K562 (cell line): ENCODE results near the gene ERF. TPM values are rescaled to one million over a fixed set of nuclear protein-coding genes. Genes with fewer than 3 reads are reported as not detected.

Experiments used
- ATAC-seq: fragments of 200-7000 bp; cut with Tn5 transposase; 3 replicates; pipeline ENCODE4 v1.9.1; 2020; ENCODE audit warnings: moderate library complexity
- BruUV-seq: library from RNA; stranded (reverse); fragments of 400-500 nt; replicated peaks from 2 replicates; lab custom pipeline; 2021; lab: Mats Ljungman, UMichigan
- CTCF ChIA-PET: fragments of 300-600 bp; formaldehyde crosslinking; extraction: SDS; loops from one replicate; lab custom pipeline; 2021; ENCODE audit warnings: low intra/inter-chr PET ratio; lab: Yijun Ruan, JAX
- POLR2A ChIA-PET: fragments of 300-600, 350-650 bp; sonication (Branson Sonifier 250); formaldehyde crosslinking; extraction: SDS; loops from one replicate; lab custom pipeline; 2021; ENCODE audit warnings: antibody characterized with exemption, inconsistent platforms; lab: Yijun Ruan, JAX
- DNase-seq, 4 experiments: peaks; one replicate each; pipeline versions ENCODE4 v3.0.0 to v3.0.0-alpha.2; 2011 to 2018; ENCODE audit warnings: low spot score in 3 of 4, mixed read lengths in 3 of 4; ENCODE audit errors: extremely low read depth in 1 of 4
- FAIRE-seq: peaks from 2 replicates; lab custom pipeline; 2011; peaks lifted over from hg19 to GRCh38; lab: Jason Lieb, UNC
- H2AFZ ChIP-seq: 2 replicates; pipeline ENCODE4 v1.6.0; 2011; ENCODE audit warnings: low read depth, low read length, control low read depth, inconsistent platforms
- H3K27ac ChIP-seq: fragments of 200-600 bp; 3 replicates; pipeline ENCODE4 v1.8.0; 2011; ENCODE audit warnings: low read depth, mild to moderate bottlenecking, control low read depth, inconsistent platforms, low read length, moderate library complexity, mixed read lengths; ENCODE audit errors: extremely low read depth
- H3K27me3 ChIP-seq, 2 experiments: fragments of 300-600 bp in 1 of 2; 2 replicates in 1 of 2; 3 replicates in 1 of 2; pipeline versions ENCODE4 v1.6.0 to v1.8.0; 2011; ENCODE audit warnings: inconsistent platforms in 2 of 2, low read length in 2 of 2, mild to moderate bottlenecking in 1 of 2, mixed read lengths in 1 of 2, moderate library complexity in 1 of 2; ENCODE audit not compliant: control insufficient read depth in 2 of 2, insufficient read depth in 2 of 2
- H3K36me3 ChIP-seq: fragments of 300-600 bp; 3 replicates; pipeline ENCODE4 v1.8.0; 2011; ENCODE audit warnings: mild to moderate bottlenecking, low read length, inconsistent platforms; ENCODE audit not compliant: control insufficient read depth, insufficient read depth
- H3K4me1 ChIP-seq, 2 experiments: fragments of 200-600 bp in 1 of 2; replicated peaks in 1 of 2; 2 replicates in 1 of 2; 3 replicates in 1 of 2; pipeline versions ENCODE4 v1.5.1 to v1.8.0; 2011; ENCODE audit warnings: inconsistent platforms in 2 of 2, low read length in 2 of 2, mild to moderate bottlenecking in 1 of 2, mixed read lengths in 1 of 2, moderate library complexity in 1 of 2; ENCODE audit not compliant: control insufficient read depth in 2 of 2, insufficient read depth in 2 of 2
- H3K4me2 ChIP-seq: 2 replicates; pipeline ENCODE4 v1.6.1; 2011; ENCODE audit warnings: low read length, control low read depth, inconsistent platforms, mixed read lengths; ENCODE audit not compliant: insufficient read depth
- H3K4me3 ChIP-seq: fragments of 200-600 bp; sonication (generic), shearing (Covaris generic); 2 replicates; pipeline ENCODE4 v1.5.1; 2016; ENCODE audit warnings: control low read depth, inconsistent platforms
- H3K79me2 ChIP-seq: fragments of 200-600 bp; 3 replicates; pipeline ENCODE4 v1.8.0; 2011; ENCODE audit warnings: low read length, inconsistent platforms; ENCODE audit not compliant: control insufficient read depth, insufficient read depth
- H3K9ac ChIP-seq, 2 experiments: 2 replicates each; pipeline versions ENCODE4 v1.6.0 to v1.6.1; 2011; ENCODE audit warnings: low read depth in 2 of 2, low read length in 2 of 2, control low read depth in 1 of 2, inconsistent platforms in 1 of 2, mild to moderate bottlenecking in 1 of 2, mixed read lengths in 1 of 2; ENCODE audit not compliant: insufficient read depth in 1 of 2
- H3K9me1 ChIP-seq: one replicate; pipeline ENCODE4 v1.6.0; 2011; ENCODE audit warnings: inconsistent platforms, mild to moderate bottlenecking, low read length, moderate library complexity; ENCODE audit not compliant: control insufficient read depth, insufficient read depth
- H3K9me3 ChIP-seq: replicated peaks from 2 replicates; pipeline ENCODE4 v1.5.1; 2011; ENCODE audit warnings: low read depth, low read length, inconsistent platforms; ENCODE audit not compliant: control insufficient read depth, insufficient read depth
- H4K20me1 ChIP-seq: replicated peaks from 2 replicates; pipeline ENCODE4 v1.6.1; 2011; ENCODE audit warnings: low read length, inconsistent platforms, mixed read lengths; ENCODE audit not compliant: control insufficient read depth, insufficient read depth
- DPF2 ChIP-seq: fragments of 450-650 bp; IDR thresholded peaks from 2 replicates; pipeline ENCODE4 v1.6.1; 2016
- ETV5 ChIP-seq: sonication (generic); formaldehyde crosslinking; IDR thresholded peaks from 2 replicates; pipeline ENCODE4 v1.4.0; 2020; ENCODE audit warnings: low read depth, mild to moderate bottlenecking, missing genetic modification reagents
- FOSL1 ChIP-seq: fragments of 200-800 bp; sonication (Bioruptor generic); conservative IDR thresholded peaks from 2 replicates; pipeline ENCODE4 v1.6.1; 2016; ENCODE audit warnings: missing genetic modification characterization, missing compliant biosample characterization
- GATA2 ChIP-seq: sonication (generic); formaldehyde crosslinking; IDR thresholded peaks from 2 replicates; pipeline ENCODE4 v1.4.0; 2020; ENCODE audit warnings: mild to moderate bottlenecking, missing genetic modification reagents
- MAZ ChIP-seq, 2 experiments: fragments of 450-650 bp in 1 of 2; sonication (generic) in 1 of 2; formaldehyde crosslinking; IDR thresholded peaks in 1 of 2; conservative IDR thresholded peaks in 1 of 2; 2 replicates each; pipeline versions ENCODE4 v1.4.0 to v1.5.0; 2020; ENCODE audit warnings: mild to moderate bottlenecking in 1 of 2, missing genetic modification reagents in 1 of 2
- MEIS2 ChIP-seq: fragments of 450-650 bp; IDR thresholded peaks from 2 replicates; pipeline ENCODE4 v1.6.1; 2014; ENCODE audit warnings: mild to moderate bottlenecking; ENCODE audit not compliant: partially characterized antibody
- MYNN ChIP-seq, 2 experiments: sonication (generic); formaldehyde crosslinking in 1 of 2; IDR thresholded peaks; 2 replicates each; pipeline versions ENCODE4 v1.5.0 to v1.6.1; 2016 to 2020; ENCODE audit warnings: antibody characterized with exemption in 1 of 2, missing genetic modification reagents in 1 of 2
- RBFOX2 ChIP-seq: fragments of 200-400 bp; formaldehyde crosslinking; IDR thresholded peaks from 2 replicates; pipeline ENCODE4 v1.6.1; 2017; ENCODE audit warnings: low read depth, mild to moderate bottlenecking, low read length, moderate library complexity
- RFX1 ChIP-seq: fragments of 450-650 bp; IDR thresholded peaks from 2 replicates; pipeline ENCODE4 v1.6.1; 2016; ENCODE audit warnings: mild to moderate bottlenecking, moderate library complexity
- WGBS: fragments of 100-300 bp; shearing (Covaris generic); methylation state at CpG from one replicate; pipeline ENCODE4 v1.1.6; 2016; ENCODE audit warnings: low coverage, mixed read lengths; ENCODE audit not compliant: insufficient coverage; ENCODE audit errors: missing lambda C conversion rate; 5-methylcytosine and 5-hydroxymethylcytosine counted together
- in situ Hi-C: fragments of 300-500 bp; cut with MboI; formaldehyde crosslinking; loops from 4 replicates; pipeline ENCODE4 v1.15.0; 2018; ENCODE audit warnings: inconsistent platforms, mixed read lengths
- intact Hi-C: fragments of 100-400 bp; cut with micrococcal nuclease; formaldehyde crosslinking; loops from 2 replicates; pipeline ENCODE4 v1.14.2; 2022
- polyA plus RNA-seq, 8 experiments: library from polyadenylated mRNA; depleted of rRNA in 4 of 8; stranded (reverse) in 5 of 8; unstranded in 3 of 8; fragments of >200 nt; fragmentation: Nextera tagmentation in 2 of 8; fragmentation: Illumina TruSeq in 1 of 8; extraction: Ambion mirVana in 2 of 8; extraction: Trizol in 1 of 8; gene quantifications; 2 replicates each; pipeline versions ENCODE4 v1.2.1 to v1.2.3, GENCODE V29; 2011 to 2014; ENCODE audit warnings: inconsistent platforms in 1 of 8, missing spikeins in 1 of 8
- total RNA-seq, 7 experiments: library from RNA; depleted of rRNA in 6 of 7; stranded (reverse); fragments of >200 nt in 6 of 7; fragmentation: Illumina TruSeq in 2 of 7; extraction: Trizol in 2 of 7; gene quantifications; 2 replicates each; pipeline versions ENCODE4 v1.2.1 to v1.2.3, GENCODE V29; 2011 to 2021; ENCODE audit warnings: low replicate concordance in 1 of 7
- TF ChIP-seq, protein P1 (sequence below): fragments of 450-650 bp; formaldehyde crosslinking; IDR thresholded peaks from 2 replicates; pipeline ENCODE4 v1.4.0; 2022; ENCODE audit warnings: missing genetic modification characterization
- TF ChIP-seq, protein P2 (sequence below), 2 experiments: fragments of 450-650 bp in 1 of 2; sonication (generic) in 1 of 2; formaldehyde crosslinking; conservative IDR thresholded peaks; 2 replicates each; pipeline versions ENCODE4 v1.4.0 to v1.8.1; 2020 to 2022; ENCODE audit warnings: mild to moderate bottlenecking in 1 of 2, missing genetic modification reagents in 1 of 2
- TF ChIP-seq, protein P3 (sequence below): fragments of 250-450 bp; sonication (Bioruptor Pico); IDR thresholded peaks from 2 replicates; pipeline ENCODE4 v1.5.0; 2021
- TF ChIP-seq, protein P4 (sequence below): sonication (generic); IDR thresholded peaks from 2 replicates; pipeline ENCODE4 v1.6.1; 2016

The ERF gene
- total and polyA plus RNA-seq, 9 of the 15 experiments (the other 6 are each of a cell fraction or from before 2014, with no cell fraction given): 0.03 to 75.4 (median 27.0) TPM

DNA sequence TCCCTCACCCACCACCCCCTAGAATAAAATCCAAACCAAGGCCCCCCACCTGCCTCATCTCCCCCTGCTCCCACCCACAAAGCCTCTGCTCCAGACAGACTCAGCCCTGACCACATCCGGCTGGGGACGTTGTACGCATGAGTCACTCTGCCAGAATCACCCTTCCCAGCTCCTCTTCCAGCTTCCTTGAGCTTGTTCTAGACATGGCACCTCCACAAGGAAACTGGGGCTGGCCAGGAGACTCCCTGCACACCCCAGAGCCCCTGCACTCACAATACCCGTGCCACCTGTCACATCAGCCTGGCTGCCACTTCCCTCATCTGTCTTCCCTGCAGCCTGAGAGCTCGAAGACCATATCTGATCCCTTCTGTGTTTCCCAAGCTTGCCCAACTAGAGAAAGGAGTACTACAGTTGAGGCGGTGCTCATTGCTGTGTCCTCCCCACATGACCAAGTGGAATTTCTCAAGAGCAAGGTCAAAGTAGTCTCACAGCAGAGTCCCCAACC lies 47.1 kb downstream of the ERF start (continued):
- TF ChIP-seq, protein P1, sequence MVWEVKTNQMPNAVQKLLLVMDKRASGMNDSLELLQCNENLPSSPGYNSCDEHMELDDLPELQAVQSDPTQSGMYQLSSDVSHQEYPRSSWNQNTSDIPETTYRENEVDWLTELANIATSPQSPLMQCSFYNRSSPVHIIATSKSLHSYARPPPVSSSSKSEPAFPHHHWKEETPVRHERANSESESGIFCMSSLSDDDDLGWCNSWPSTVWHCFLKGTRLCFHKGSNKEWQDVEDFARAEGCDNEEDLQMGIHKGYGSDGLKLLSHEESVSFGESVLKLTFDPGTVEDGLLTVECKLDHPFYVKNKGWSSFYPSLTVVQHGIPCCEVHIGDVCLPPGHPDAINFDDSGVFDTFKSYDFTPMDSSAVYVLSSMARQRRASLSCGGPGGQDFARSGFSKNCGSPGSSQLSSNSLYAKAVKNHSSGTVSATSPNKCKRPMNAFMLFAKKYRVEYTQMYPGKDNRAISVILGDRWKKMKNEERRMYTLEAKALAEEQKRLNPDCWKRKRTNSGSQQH (CRISPR knock-in tag): 0 out of 2 replicates have a peak, but pooled peaks have one; percentile 6
- TF ChIP-seq ETV5 (CRISPR knock-in tag): peak; percentile 74; the same call in 1 of the 2 replicates
- TF ChIP-seq, all 486 proteins: peak for 46

DNA sequence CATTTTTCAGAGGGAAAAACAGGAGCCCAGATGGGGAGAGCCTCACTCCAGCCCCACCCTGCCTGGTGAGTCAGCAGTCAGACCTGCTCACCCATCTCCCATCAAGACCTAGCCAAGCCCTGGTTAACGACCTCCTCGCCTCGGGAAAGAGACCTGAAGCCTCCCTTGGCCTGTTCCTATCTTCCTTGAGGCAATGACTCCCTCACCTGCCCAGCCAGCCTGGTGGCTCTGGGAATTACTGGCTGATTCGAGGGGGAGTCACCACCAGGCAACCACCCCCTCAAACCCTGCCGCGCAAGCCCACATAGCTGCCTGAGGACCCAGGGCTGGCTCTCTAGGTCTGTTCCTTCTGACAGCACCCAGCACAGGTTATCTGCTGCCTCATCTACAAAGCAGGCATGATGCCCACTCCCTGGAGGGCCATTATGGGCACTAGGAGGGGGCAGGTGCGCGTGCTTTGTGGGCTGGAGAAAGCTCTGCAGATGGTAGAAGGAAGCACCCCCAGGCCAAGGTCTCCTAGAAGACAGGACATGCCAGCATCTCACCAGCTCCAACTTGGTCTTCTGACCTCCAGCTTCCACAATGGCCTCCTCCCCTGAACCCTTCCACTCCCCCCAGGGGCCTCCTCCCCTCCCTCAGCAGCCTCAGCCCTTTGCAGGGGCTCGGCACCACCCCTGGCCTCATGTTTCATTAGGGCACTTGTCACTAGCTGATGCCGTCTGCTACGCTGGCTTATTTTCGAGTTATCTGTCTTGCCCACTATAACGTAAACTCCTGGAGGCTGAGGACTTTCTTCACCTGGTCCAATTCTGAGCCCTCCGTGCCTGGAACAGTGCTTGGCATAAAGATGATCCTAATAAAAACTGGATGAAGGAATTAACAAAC lies 47.8 kb downstream of the ERF start:
- Histone ChIP-seq H3K4me3 (no peak overlapping the region), H3K4me1 (peaks cover 24 to 27% of the 10 kb centered on the region in 2 experiments), H3K27me3 (no peaks in the 10 kb centered on the region), H3K9me1 (no peaks in the 10 kb centered on the region), H3K9me3 (no peaks in the 10 kb centered on the region), H4K20me1 (no peaks in the 10 kb centered on the region; the same call in 1 of the 2 replicates), H3K9ac (peak overlapping the region; percentile 30 to 35; a peak in 3 of 4 replicates), H3K4me2 (peak overlapping the region; percentile 57), H3K27ac (peak overlapping the region; percentile 80), H2AFZ (no peak overlapping the region), H3K36me3 (peaks cover 94% of the 10 kb centered on the region), H3K79me2 (peaks cover 79% of the 10 kb centered on the region)
- BruUV-seq: TSS peak; percentile 12
- POLR2A ChIA-PET: interaction anchor here (0.7 to 1.5 kb wide), 3 partner anchors 9 to 129 kb away, joined by 3 to 6 read pairs (median 3); no protein-coding TSS in a partner anchor
- in situ Hi-C loops (no loop called here), intact Hi-C loops (no loop called here)
- ATAC-seq: peak; percentile 83
- CTCF ChIA-PET: interaction anchor here (0.6 kb wide), 1 partner anchor 14 kb away, joined by 4 read pairs; no protein-coding TSS in a partner anchor
- WGBS: 28% methylated on average over 12 of the region's 14 CpGs
- peak; percentile 49 to 78 (median 62) for DNase-seq
- FAIRE-seq: peak; percentile 97
- no peak for TF ChIP-seq RFX1
- TF ChIP-seq, protein P2, sequence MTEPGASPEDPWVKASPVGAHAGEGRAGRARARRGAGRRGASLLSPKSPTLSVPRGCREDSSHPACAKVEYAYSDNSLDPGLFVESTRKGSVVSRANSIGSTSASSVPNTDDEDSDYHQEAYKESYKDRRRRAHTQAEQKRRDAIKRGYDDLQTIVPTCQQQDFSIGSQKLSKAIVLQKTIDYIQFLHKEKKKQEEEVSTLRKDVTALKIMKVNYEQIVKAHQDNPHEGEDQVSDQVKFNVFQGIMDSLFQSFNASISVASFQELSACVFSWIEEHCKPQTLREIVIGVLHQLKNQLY (CRISPR knock-in tag; conservative IDR thresholded peaks at IDR 0.05): no peak
- TF ChIP-seq, protein P3, sequence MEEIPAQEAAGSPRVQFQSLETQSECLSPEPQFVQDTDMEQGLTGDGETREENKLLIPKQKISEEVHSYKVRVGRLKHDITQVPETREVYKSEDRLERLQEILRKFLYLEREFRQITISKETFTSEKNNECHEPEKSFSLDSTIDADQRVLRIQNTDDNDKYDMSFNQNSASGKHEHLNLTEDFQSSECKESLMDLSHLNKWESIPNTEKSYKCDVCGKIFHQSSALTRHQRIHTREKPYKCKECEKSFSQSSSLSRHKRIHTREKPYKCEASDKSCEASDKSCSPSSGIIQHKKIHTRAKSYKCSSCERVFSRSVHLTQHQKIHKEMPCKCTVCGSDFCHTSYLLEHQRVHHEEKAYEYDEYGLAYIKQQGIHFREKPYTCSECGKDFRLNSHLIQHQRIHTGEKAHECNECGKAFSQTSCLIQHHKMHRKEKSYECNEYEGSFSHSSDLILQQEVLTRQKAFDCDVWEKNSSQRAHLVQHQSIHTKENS: no peak
- no peak for TF ChIP-seq MEIS2
- TF ChIP-seq ETV5 (CRISPR knock-in tag): 0 out of 2 replicates have a peak, but pooled peaks have one; percentile 19
- TF ChIP-seq MAZ (CRISPR knock-in tag; conservative IDR thresholded peaks at IDR 0.05 in 1 of 2, IDR thresholded peaks at IDR 0.05 in 1 of 2): peak in 1 of 2 experiments; percentile 87; a peak in 2 of 4 replicates
- TF ChIP-seq RBFOX2: peak; percentile 38; the same call in 1 of the 2 replicates
- peak; percentile 73 for TF ChIP-seq FOSL1
- no peak for TF ChIP-seq MYNN (IDR thresholded peaks at IDR 0.05)
- TF ChIP-seq MYNN (CRISPR knock-in tag; IDR thresholded peaks at IDR 0.05): no peak
- TF ChIP-seq DPF2: 0 out of 2 replicates have a peak, but pooled peaks have one; percentile 29
- TF ChIP-seq GATA2: no peak
- TF ChIP-seq, protein P4, sequence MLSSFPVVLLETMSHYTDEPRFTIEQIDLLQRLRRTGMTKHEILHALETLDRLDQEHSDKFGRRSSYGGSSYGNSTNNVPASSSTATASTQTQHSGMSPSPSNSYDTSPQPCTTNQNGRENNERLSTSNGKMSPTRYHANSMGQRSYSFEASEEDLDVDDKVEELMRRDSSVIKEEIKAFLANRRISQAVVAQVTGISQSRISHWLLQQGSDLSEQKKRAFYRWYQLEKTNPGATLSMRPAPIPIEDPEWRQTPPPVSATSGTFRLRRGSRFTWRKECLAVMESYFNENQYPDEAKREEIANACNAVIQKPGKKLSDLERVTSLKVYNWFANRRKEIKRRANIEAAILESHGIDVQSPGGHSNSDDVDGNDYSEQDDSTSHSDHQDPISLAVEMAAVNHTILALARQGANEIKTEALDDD: peak; percentile 73
